ENCODE results near the gene PEX14.

Gene PEX14

DNA sequence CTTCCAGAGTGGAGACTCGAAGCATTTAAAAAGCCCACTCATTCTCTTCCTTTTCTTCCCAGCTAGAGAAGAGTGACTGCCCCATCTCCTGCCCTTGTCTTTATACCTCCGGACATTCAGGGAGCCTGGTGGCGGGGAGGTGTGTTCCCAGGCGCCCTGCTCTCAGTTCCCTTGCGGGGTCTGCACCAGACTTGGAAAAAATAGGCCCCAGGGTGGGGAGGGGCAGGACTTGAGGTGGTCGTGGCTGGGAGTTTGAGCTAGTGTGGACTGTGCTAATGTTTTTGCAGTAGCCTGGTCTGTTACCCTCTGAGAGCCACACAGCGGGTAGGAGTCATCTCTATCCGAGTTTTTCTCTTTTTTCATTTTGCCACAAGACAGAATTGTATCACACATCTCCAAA, 139.1 kb downstream of the PEX14 start:
- in situ Hi-C loops (cut with MboI; ENCODE audit: low sequenced_read_pairs) = no loop called here

GRCh38 chr1:10614377-10615225, 139.9 kb downstream of the PEX14 start:
- in situ Hi-C loops (cut with MboI; ENCODE audit: low sequenced_read_pairs) = no loop called here

- in situ Hi-C loops (cut with MboI; ENCODE audit: low sequenced_read_pairs) = no loop called here
These were observed 140.6 kb downstream of the PEX14 start for GRCh38 chr1:10615332-10615731.

DNA sequence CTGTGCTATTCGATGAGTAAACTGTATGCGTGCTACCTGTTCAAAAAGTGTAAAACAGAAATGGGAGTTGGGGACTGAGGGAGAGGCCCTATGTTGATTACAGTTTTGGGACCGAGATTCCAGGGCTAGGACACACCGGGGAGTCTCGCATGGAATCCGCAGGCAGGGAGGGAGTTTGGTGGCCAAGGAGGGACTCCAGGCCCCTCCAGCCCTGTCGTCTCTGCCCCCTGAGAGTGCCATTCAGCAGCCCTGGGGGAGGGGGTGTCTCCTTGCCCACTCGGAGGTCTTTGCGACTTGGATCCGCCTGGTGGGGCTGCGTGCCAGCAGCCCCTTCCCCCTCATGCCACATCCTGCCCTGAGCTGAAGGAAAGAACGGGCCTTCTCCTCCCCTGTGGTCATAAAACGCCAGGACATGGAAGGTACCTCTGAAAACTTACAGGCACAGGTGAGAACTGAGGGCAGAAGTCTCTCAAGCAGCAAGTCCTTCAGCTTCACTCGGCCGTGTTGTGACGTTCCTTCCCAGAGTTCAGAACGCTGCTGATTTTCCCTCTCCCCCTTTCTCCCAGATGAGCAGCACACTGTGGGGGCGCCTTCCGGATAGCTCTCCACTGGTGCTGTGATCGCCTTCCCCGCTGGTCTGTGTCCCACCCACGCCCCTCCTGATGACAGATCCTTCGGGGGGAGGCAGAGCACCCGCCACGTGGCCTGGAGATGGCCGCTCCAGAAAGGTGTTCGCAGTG, 141.4 kb downstream of the PEX14 start:
- in situ Hi-C loops (cut with MboI; ENCODE audit: low sequenced_read_pairs) = no loop called here

GRCh38 chr1:10616696-10617095, 141.9 kb downstream of the PEX14 start:
- in situ Hi-C loops (cut with MboI; ENCODE audit: low sequenced_read_pairs) = no loop called here

DNA sequence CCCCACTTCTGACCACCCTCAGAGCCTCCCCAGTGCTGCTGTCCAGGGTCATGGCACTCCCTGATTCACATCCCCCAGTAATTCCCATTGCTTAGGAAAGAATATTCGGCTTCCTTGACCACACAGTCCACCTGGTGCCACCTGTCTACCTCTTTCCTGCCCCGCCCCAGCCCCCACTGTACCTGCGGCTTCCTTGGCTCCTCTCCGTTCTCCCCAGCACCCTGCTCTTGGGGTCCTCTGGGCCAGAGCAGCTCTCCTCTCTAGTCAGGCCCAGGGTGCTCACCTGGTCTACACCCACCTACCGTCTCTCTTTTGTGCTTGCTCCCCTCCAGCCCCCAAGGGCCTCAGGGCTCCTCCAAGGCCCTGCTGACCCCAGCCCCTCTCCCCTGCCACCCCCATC, 142.6 kb downstream of the PEX14 start:
- in situ Hi-C loops (cut with MboI; ENCODE audit: low sequenced_read_pairs) = no loop called here

DNA sequence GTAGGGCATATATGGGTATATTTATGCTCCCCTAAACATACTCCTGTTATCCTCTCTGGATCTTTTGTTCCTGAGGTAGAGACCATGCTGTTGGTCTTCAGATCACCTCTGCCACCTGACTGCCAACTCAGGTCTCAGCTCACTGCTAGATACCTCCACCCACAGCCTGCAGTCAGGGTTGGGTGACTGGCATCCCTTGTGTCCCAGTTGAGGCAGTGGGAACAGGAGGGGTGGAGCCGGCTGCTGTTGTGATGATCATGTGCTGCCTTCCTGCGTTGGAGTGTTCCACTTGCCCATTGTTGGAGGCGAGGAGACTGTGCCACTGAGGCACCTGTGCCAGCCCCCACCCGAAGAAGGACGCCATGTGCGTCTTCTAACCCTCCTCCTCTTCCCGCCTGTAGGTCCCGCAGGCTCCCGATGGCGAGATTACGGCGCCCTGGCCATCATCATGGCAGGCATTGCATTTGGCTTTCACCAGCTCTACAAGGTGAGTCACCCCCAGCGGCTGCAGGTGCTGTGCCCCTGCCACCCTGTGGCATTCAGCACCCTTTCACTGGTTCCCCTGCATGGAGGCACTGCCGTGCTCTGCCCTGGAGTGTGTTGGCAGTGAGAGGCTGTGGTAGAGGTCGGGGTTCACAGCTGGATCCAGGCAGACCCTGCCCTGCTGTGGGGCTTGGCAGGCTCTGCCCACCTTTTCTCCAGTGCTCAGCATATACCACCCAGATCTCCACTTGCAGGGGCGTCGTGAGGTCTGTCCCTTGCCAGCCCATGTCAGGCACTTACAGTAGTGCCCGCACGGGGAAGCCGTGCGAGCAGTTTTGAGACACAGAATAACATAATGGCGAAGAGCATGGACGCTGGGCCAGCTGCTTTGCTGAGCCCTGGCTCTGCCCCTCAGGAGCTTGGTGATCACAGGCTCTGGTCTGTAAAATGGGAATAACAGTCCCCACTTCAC, 143.5 kb downstream of the PEX14 start:
- in situ Hi-C loops (cut with MboI; ENCODE audit: low sequenced_read_pairs) = no loop called here

- in situ Hi-C loops (cut with MboI; ENCODE audit: low sequenced_read_pairs) = no loop called here
These were observed 146.0 kb downstream of the PEX14 start for GRCh38 chr1:10620776-10621175.

DNA sequence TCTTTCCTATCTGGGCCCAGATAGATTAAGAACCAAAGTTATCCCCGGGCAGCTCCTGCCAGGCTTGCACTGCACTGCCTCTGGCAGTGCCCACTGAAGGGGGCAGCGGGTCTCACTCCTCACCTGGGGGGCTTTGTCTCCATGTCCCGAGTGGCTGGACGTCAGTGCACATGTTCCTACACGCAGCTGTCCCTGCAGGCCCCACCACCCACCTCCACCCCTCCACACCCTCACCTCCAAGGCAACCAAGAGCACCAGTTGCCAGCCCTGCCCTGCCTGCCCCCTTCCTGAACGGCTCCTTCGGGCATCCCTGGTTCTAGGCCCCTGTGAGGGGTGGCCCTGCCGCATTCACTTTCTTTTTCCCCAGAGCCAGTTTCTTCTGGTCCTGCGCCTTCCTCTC, 147.2 kb downstream of the PEX14 start:
- in situ Hi-C loops (cut with MboI; ENCODE audit: low sequenced_read_pairs) = no loop called here

DNA sequence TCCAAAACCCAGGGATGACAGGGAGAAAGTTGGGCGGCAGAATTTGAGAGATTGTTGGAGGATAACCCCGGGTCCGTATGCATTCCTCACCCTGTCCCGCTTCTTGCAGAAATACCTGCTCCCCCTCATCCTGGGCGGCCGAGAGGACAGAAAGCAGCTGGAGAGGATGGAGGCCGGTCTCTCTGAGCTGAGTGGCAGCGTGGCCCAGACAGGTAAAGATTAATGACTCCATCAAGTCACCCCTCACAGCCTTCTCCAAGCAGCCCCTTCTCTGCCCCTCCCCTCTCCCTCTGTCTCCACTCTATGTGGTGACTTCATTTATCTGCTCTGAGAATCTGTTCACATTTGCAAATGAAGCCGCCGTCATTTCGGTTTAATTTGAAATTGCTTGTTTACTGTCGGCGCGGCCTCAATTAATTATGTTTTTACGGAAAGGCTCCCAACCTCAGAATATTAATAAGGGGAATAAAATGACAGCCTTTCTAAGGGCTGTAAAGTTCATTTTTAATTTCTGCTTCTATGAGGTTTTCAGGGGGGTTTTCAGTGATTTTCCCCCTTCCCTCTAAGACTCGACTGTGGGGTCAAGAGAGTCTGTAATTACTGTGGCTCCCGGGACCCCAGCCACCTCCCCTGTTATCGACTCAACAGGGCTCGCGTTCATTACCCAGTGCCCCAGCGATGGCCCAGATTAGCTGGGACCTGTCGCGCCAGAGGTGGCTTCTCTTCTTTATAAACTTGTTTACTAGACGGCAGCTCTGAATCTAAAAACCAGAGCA, 148.3 kb downstream of the PEX14 start:
- in situ Hi-C loops (cut with MboI; ENCODE audit: low sequenced_read_pairs) = no loop called here

- in situ Hi-C loops (cut with MboI; ENCODE audit: low sequenced_read_pairs) = no loop called here
These were observed 149.0 kb downstream of the PEX14 start for GRCh38 chr1:10623686-10624145.

GRCh38 chr1:10624256-10625050, 149.7 kb downstream of the PEX14 start:
- in situ Hi-C loops (cut with MboI; ENCODE audit: low sequenced_read_pairs) = no loop called here

GRCh38 chr1:10625076-10625475, 150.3 kb downstream of the PEX14 start:
- in situ Hi-C loops (cut with MboI; ENCODE audit: low sequenced_read_pairs) = no loop called here

DNA sequence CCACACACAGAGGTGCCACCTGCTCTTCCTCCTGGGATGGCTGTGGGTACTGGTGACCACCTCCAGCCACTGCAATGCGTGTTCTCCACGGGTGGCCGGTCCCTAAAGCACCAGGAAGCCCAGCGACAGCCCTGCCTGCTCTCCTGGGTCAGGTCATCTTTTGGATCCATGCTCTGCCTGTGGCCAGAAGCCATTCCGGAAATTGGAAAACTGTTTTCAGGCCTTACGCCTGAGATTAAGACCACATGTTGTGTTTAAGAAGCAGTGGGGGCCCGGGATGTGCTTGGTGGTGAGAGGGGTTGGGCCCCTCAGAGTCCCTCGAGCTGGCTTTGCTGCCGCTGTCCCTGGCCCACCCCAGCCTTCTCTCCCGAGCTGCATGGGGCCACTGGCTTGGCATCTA, 150.8 kb downstream of the PEX14 start:
- in situ Hi-C loops (cut with MboI; ENCODE audit: low sequenced_read_pairs) = no loop called here

DNA sequence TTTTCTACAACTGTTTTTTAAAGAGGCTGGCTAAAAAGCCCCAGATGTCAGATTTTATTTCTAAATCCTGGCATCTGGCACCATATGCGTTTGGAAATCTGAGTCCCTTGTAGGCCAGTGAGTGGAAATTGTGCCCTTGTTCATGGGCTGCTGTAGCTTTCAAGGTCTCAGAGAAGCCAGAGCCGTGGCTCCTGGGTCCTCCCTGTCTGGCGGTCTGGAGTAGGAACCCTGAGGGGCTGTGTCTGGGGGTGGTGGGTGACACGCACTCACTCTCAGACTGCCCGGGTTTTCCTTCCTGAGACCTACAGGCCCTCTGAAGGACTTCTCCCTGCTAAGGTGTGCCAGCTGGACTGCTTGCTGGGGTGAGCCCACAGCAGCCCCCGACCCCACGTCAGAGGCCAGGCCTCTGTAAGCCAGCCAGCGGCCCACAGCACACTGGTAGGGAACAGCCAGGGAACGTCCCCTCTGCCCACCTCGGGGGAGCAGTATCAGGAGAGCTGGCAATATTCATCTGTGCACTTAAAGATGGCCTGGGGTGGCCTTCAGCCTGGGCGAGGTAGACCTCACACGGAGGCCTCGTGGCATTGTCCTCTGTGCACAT, 151.5 kb downstream of the PEX14 start:
- in situ Hi-C loops (cut with MboI; ENCODE audit: low sequenced_read_pairs) = no loop called here

GRCh38 chr1:10626791-10627410, 152.2 kb downstream of the PEX14 start:
- in situ Hi-C loops (cut with MboI; ENCODE audit: low sequenced_read_pairs) = no loop called here

- in situ Hi-C loops (cut with MboI; ENCODE audit: low sequenced_read_pairs) = no loop called here
These were observed 153.9 kb downstream of the PEX14 start for GRCh38 chr1:10628685-10629084.

GRCh38 chr1:10629091-10629815, 154.5 kb downstream of the PEX14 start:
- in situ Hi-C loops (cut with MboI; ENCODE audit: low sequenced_read_pairs) = no loop called here

Measured in HL-60/S4 (cell line).